Stimulated activated CD4-positive, alpha-beta T cell treated with anti-CD3 and anti-CD28 coated beads, TNF-alpha, amount 100 ng/mL, for 1 hour (primary cell): ENCODE measurements around the gene IGSF21.

Experiments used
- DNase-seq, 3 donors: peaks; one replicate each; pipeline ENCODE4 v3.0.0-alpha.2; 2020; ENCODE audit warnings: low read depth in 3 of 3, low spot score in 1 of 3

The IGSF21 gene

GRCh38 chr1:18256282-18257235, 149.0 kb downstream of the IGSF21 start:
- DNase-seq = no peak

GRCh38 chr1:18257778-18258177, 150.2 kb downstream of the IGSF21 start:
- DNase-seq = no peak

GRCh38 chr1:18261891-18262290, 154.3 kb downstream of the IGSF21 start:
- DNase-seq = no peak

GRCh38 chr1:18262726-18263125, 155.1 kb downstream of the IGSF21 start:
- DNase-seq = no peak

- DNase-seq = no peak
These were observed 156.0 kb downstream of the IGSF21 start for GRCh38 chr1:18263547-18264120.

- no peak for DNase-seq
These were observed 156.9 kb downstream of the IGSF21 start for GRCh38 chr1:18264450-18265039.

- DNase-seq = no peak
These were observed 158.0 kb downstream of the IGSF21 start for GRCh38 chr1:18265641-18266040.

GRCh38 chr1:18266391-18266790, 158.8 kb downstream of the IGSF21 start:
- DNase-seq = no peak

GRCh38 chr1:18271336-18271735, 163.7 kb downstream of the IGSF21 start:
- DNase-seq = no peak

GRCh38 chr1:18278946-18279345, 171.3 kb downstream of the IGSF21 start:
- no peak for DNase-seq

GRCh38 chr1:18279351-18280074, 171.9 kb downstream of the IGSF21 start:
- no peak for DNase-seq

- DNase-seq = no peak
These were observed 173.4 kb downstream of the IGSF21 start for GRCh38 chr1:18280956-18281355.

GRCh38 chr1:18282851-18283600, 175.4 kb downstream of the IGSF21 start:
- no peak for DNase-seq

- DNase-seq = no peak
These were observed 176.2 kb downstream of the IGSF21 start for GRCh38 chr1:18283601-18284385.

- DNase-seq = no peak
These were observed 177.4 kb downstream of the IGSF21 start for GRCh38 chr1:18284805-18285537.

- no peak for DNase-seq
These were observed 177.9 kb downstream of the IGSF21 start for GRCh38 chr1:18285538-18285924.

- DNase-seq = no peak
These were observed 181.1 kb downstream of the IGSF21 start for GRCh38 chr1:18288722-18289121.

- no peak for DNase-seq
These were observed 182.0 kb downstream of the IGSF21 start for GRCh38 chr1:18289597-18289996.

GRCh38 chr1:18290740-18291412, 183.3 kb downstream of the IGSF21 start:
- DNase-seq = no peak
